GM21515 (cell line): ENCODE measurements around the gene MUTYH.
A peak's percentile ranks its signal among the peaks of the same experiment; 100 is the strongest.
"Not testable (repeated sequence)": the region's sequence is repeated elsewhere in the genome, so short reads cannot be mapped to it uniquely, and the experiment has no call there.

Experiments
- ATAC-seq: cut with Tn5 transposase; IDR thresholded peaks from one replicate; pipeline ENCODE4 v1.9.1; 2021; ENCODE audit not compliant: unreplicated experiment

The MUTYH gene

GRCh38 chr1:45339789-45340558 is at the start of gene MUTYH, which contains the start of gene TOE1:
Gene MUTYH, minus strand, starts transcription at chr1:45340440. Its CDS starts 5,935 bp downstream, at chr1:45334505.
Gene TOE1, plus strand, starts transcription at chr1:45340170. Its CDS starts 83 bp downstream, at chr1:45340253.
- peak; percentile 76 for ATAC-seq

- ATAC-seq, result no peak
Observed at GRCh38 chr1:45386219-45386618, 46.0 kb upstream of the MUTYH start.

GRCh38 chr1:45385302-45385701 is 45.1 kb upstream of the MUTYH start:
- ATAC-seq, result no peak

- not testable (repeated sequence) for ATAC-seq
Observed at GRCh38 chr1:45384213-45384612, 44.0 kb upstream of the MUTYH start.

GRCh38 chr1:45383191-45383590 is 43.0 kb upstream of the MUTYH start:
- ATAC-seq, result no peak

GRCh38 chr1:45381243-45381642 is 41.0 kb upstream of the MUTYH start:
- ATAC-seq, result no peak

GRCh38 chr1:45380730-45381129 is 40.5 kb upstream of the MUTYH start:
- no peak for ATAC-seq

- no peak for ATAC-seq
Observed at GRCh38 chr1:45380125-45380524, 39.9 kb upstream of the MUTYH start.

- no peak for ATAC-seq
Observed at GRCh38 chr1:45379524-45379923, 39.3 kb upstream of the MUTYH start.

- ATAC-seq, result no peak
Observed at GRCh38 chr1:45378184-45378583, 37.9 kb upstream of the MUTYH start.

- no peak for ATAC-seq
Observed at GRCh38 chr1:45375104-45376090, 35.2 kb upstream of the MUTYH start.

- ATAC-seq, result no peak
Observed at GRCh38 chr1:45373573-45373972, 33.3 kb upstream of the MUTYH start.

GRCh38 chr1:45370575-45370974 is 30.3 kb upstream of the MUTYH start:
- peak; percentile 74 for ATAC-seq

GRCh38 chr1:45365051-45365450 is 24.8 kb upstream of the MUTYH start:
- ATAC-seq, result peak; percentile 72

GRCh38 chr1:45364294-45364693 is 24.1 kb upstream of the MUTYH start:
- ATAC-seq, result no peak

- ATAC-seq, result not testable (repeated sequence)
Observed at GRCh38 chr1:45360981-45361380, 20.7 kb upstream of the MUTYH start.

GRCh38 chr1:45359882-45360513 is 19.8 kb upstream of the MUTYH start:
- ATAC-seq, result no peak

GRCh38 chr1:45356186-45356585 is 15.9 kb upstream of the MUTYH start:
- ATAC-seq, result no peak

- no peak for ATAC-seq
Observed at GRCh38 chr1:45355683-45356082, 15.4 kb upstream of the MUTYH start.

- no peak for ATAC-seq
Observed at GRCh38 chr1:45354838-45355237, 14.6 kb upstream of the MUTYH start.

- ATAC-seq, result no peak
Observed at GRCh38 chr1:45353685-45354084, 13.4 kb upstream of the MUTYH start.
